ENCODE measurements around the gene CMTM2.

- no peak for TF ChIP-seq CTCF (conservative IDR thresholded peaks at IDR 0.05 in 1 of 2, IDR thresholded peaks at IDR 0.05 in 1 of 2; ENCODE audit: low read depth in 1 of 2, low read length in 2 of 2)
- no peak for TF ChIP-seq EZH2 (IDR thresholded peaks at IDR 0.05; ENCODE audit: low read length, missing control alignments)
Observed at GRCh38 chr16:66603537-66604375, 24.5 kb downstream of the CMTM2 start.

Measured in fibroblast of lung (primary cell).